Panc1 (cell line): ENCODE measurements around the gene RNASEH2B. TPM values are rescaled to one million over a fixed set of nuclear protein-coding genes. Genes with fewer than 3 reads are reported as not detected.

Experiments
- ATAC-seq: fragments of 200-7000 bp; cut with Tn5 transposase; 2 replicates; pipeline ENCODE4 v1.9.1; 2020; ENCODE audit warnings: mild to moderate bottlenecking, moderate library complexity
- BruUV-seq: library from RNA; stranded (reverse); fragments of 400-500 nt; replicated peaks from 2 replicates; lab custom pipeline; 2021; lab: Mats Ljungman, UMichigan
- CTCF ChIA-PET: fragments of 300-600 bp; sonication (Branson Sonifier 250); formaldehyde crosslinking; loops from one replicate; lab custom pipeline; 2022; ENCODE audit warnings: antibody characterized with exemption; lab: Charles Lee
- POLR2A ChIA-PET: fragments of 300-600 bp; sonication (Branson Sonifier 250); formaldehyde crosslinking; loops from one replicate; lab custom pipeline; 2022; ENCODE audit warnings: antibody characterized with exemption; lab: Charles Lee
- DNase-seq: peaks from one replicate; pipeline ENCODE4 v3.0.0-alpha.2; 2010; ENCODE audit warnings: low read depth, low spot score
- H3K27ac ChIP-seq: 2 replicates; pipeline ENCODE4 v1.5.1; 2011; ENCODE audit warnings: mild to moderate bottlenecking, low read length, inconsistent platforms
- H3K27me3 ChIP-seq: fragments of 200-500 bp; sonication (Bioruptor generic); 2 replicates; pipeline ENCODE4 v1.6.0; 2014; ENCODE audit warnings: low read length, inconsistent platforms; ENCODE audit not compliant: control insufficient read depth, insufficient read depth
- H3K36me3 ChIP-seq: fragments of 200-500 bp; sonication (Bioruptor generic); 2 replicates; pipeline ENCODE4 v1.5.1; 2014; ENCODE audit warnings: inconsistent platforms, mild to moderate bottlenecking, low read length, moderate library complexity; ENCODE audit not compliant: control insufficient read depth, insufficient read depth
- H3K4me1 ChIP-seq: 2 replicates; pipeline ENCODE4 v1.5.1; 2011; ENCODE audit warnings: inconsistent platforms, mild to moderate bottlenecking, low read length, moderate library complexity; ENCODE audit not compliant: control insufficient read depth, insufficient read depth
- H3K4me3 ChIP-seq, 2 experiments: 2 replicates each; pipeline ENCODE4 v1.5.1; 2011 to 2012; ENCODE audit warnings: low read depth in 2 of 2, low read length in 2 of 2, mild to moderate bottlenecking in 2 of 2, inconsistent platforms in 1 of 2, moderate library complexity in 1 of 2
- H3K9me3 ChIP-seq: fragments of 200-500 bp; sonication (Bioruptor generic); 2 replicates; pipeline ENCODE4 v1.5.1; 2014; ENCODE audit warnings: low read depth, mild to moderate bottlenecking, inconsistent platforms, low read length, moderate library complexity; ENCODE audit not compliant: control insufficient read depth, insufficient read depth
- POLR2AphosphoS5 ChIP-seq: IDR thresholded peaks from 2 replicates; pipeline ENCODE4 v1.6.1; 2012; ENCODE audit warnings: mild to moderate bottlenecking, low read depth, low read length, moderate library complexity
- SIN3A ChIP-seq: IDR thresholded peaks from 2 replicates; pipeline ENCODE4 v1.6.1; 2012; ENCODE audit warnings: low read depth, mild to moderate bottlenecking, low read length, moderate library complexity, borderline replicate concordance; ENCODE audit not compliant: insufficient read depth
- TCF7L2 ChIP-seq: IDR thresholded peaks from 2 replicates; pipeline ENCODE4 v1.6.1; 2011; ENCODE audit warnings: mild to moderate bottlenecking, low read depth, low read length, inconsistent platforms
- in situ Hi-C: cut with HindIII; loops from 2 replicates; pipeline ENCODE4 v1.10.0; 2016; ENCODE audit warnings: low sequenced_read_pairs, low pct_unique_long_range_greater_than_20kb
- intact Hi-C: fragments of 100-400 bp; cut with micrococcal nuclease; formaldehyde crosslinking; loops from one replicate; pipeline ENCODE4 v1.10.0; 2022; ENCODE audit not compliant: unreplicated experiment
- total RNA-seq: library from RNA; stranded (reverse); gene quantifications from one replicate; pipeline ENCODE4 v1.2.1, GENCODE V29; 2021; ENCODE audit not compliant: unreplicated experiment
- TF ChIP-seq, protein P1 (sequence below): fragments of 450-650 bp; IDR thresholded peaks from 2 replicates; pipeline ENCODE4 v1.5.1; 2017; ENCODE audit warnings: mild to moderate bottlenecking
- TF ChIP-seq, protein P2 (sequence below), 2 experiments: IDR thresholded peaks; 2 replicates each; pipeline ENCODE4 v1.6.1; 2011 to 2012; ENCODE audit warnings: low read depth in 2 of 2, control low read depth in 1 of 2, low read length in 1 of 2, mild to moderate bottlenecking in 1 of 2, moderate library complexity in 1 of 2; ENCODE audit not compliant: insufficient read depth in 1 of 2

RNASEH2B gene
- total RNA-seq, 1 experiment from 2014 or later = 37.8 TPM

DNA sequence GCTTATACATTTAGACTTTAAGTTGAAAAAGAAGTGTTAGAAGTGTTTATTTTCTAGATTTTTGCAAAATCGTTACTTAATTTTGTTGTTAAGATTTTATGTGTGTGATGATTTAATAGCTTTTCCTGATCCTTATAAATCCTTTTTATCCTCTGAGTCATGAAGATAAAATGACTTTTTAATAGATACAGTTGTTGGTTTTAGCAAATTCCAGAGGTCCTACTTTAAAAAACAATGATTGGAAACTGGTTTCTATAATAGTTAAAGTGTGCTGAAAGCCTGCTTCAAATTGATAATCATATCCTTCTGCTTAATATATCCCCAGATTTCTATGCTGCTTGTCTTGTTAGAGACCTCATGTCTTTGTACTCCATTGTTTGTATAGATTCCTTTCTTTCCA is 39.0 kb downstream of the RNASEH2B start:
- ChIA-PET POLR2A (no interaction called here), CTCF (no interaction called here)
- Histone ChIP-seq H3K36me3 (no peaks in the 10 kb centered on the region), H3K27ac (no peak overlapping the region), H3K9me3 (no peaks in the 10 kb centered on the region), H3K4me3 (no peak overlapping the region), H3K4me1 (no peaks in the 10 kb centered on the region), H3K27me3 (no peaks in the 10 kb centered on the region)
- DNase-seq = no peak
- in situ Hi-C loops (no loop called here), intact Hi-C loops (no loop called here)
- no peak for ATAC-seq
- TF ChIP-seq POLR2AphosphoS5 (no peak), TCF7L2 (no peak), SIN3A (no peak)
- TF ChIP-seq, protein P1, sequence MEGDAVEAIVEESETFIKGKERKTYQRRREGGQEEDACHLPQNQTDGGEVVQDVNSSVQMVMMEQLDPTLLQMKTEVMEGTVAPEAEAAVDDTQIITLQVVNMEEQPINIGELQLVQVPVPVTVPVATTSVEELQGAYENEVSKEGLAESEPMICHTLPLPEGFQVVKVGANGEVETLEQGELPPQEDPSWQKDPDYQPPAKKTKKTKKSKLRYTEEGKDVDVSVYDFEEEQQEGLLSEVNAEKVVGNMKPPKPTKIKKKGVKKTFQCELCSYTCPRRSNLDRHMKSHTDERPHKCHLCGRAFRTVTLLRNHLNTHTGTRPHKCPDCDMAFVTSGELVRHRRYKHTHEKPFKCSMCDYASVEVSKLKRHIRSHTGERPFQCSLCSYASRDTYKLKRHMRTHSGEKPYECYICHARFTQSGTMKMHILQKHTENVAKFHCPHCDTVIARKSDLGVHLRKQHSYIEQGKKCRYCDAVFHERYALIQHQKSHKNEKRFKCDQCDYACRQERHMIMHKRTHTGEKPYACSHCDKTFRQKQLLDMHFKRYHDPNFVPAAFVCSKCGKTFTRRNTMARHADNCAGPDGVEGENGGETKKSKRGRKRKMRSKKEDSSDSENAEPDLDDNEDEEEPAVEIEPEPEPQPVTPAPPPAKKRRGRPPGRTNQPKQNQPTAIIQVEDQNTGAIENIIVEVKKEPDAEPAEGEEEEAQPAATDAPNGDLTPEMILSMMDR = no peak
- TF ChIP-seq, protein P2, sequence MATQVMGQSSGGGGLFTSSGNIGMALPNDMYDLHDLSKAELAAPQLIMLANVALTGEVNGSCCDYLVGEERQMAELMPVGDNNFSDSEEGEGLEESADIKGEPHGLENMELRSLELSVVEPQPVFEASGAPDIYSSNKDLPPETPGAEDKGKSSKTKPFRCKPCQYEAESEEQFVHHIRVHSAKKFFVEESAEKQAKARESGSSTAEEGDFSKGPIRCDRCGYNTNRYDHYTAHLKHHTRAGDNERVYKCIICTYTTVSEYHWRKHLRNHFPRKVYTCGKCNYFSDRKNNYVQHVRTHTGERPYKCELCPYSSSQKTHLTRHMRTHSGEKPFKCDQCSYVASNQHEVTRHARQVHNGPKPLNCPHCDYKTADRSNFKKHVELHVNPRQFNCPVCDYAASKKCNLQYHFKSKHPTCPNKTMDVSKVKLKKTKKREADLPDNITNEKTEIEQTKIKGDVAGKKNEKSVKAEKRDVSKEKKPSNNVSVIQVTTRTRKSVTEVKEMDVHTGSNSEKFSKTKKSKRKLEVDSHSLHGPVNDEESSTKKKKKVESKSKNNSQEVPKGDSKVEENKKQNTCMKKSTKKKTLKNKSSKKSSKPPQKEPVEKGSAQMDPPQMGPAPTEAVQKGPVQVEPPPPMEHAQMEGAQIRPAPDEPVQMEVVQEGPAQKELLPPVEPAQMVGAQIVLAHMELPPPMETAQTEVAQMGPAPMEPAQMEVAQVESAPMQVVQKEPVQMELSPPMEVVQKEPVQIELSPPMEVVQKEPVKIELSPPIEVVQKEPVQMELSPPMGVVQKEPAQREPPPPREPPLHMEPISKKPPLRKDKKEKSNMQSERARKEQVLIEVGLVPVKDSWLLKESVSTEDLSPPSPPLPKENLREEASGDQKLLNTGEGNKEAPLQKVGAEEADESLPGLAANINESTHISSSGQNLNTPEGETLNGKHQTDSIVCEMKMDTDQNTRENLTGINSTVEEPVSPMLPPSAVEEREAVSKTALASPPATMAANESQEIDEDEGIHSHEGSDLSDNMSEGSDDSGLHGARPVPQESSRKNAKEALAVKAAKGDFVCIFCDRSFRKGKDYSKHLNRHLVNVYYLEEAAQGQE (IDR thresholded peaks at IDR 0.05; ENCODE audit: insufficient read depth in 1 of 2, low read depth in 2 of 2, low read length in 1 of 2) = no peak
- no TSS peak for BruUV-seq

DNA sequence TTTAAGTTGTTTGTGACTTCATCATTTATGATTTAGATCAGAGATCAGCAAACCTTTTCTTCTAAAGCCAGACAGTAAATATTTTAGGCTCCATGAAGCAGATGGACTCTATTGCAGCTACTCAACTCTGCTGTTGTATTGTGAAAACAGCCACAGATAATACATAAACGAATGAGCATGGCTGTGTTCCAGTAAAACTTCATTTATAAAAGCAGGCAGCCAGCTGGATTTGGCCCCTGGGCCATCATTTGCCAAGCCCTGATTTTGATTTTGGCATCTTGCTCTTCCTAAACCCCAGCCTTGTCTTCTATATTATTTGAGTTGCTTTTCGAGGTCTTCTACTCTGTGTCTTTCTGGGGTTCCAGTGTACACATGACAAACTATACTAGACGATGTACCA is 41.3 kb downstream of the RNASEH2B start:
- Histone ChIP-seq H3K4me3 (no peak overlapping the region), H3K36me3 (no peaks in the 10 kb centered on the region), H3K9me3 (no peaks in the 10 kb centered on the region), H3K27me3 (no peaks in the 10 kb centered on the region), H3K27ac (no peak overlapping the region), H3K4me1 (no peaks in the 10 kb centered on the region)
- no TSS peak for BruUV-seq
- DNase-seq (no peak), ATAC-seq (no peak)
- CTCF ChIA-PET = no interaction called here
- in situ Hi-C loops (no loop called here), intact Hi-C loops (no loop called here)
- TF ChIP-seq, protein P2 (IDR thresholded peaks at IDR 0.05; ENCODE audit: insufficient read depth in 1 of 2, low read depth in 2 of 2, low read length in 1 of 2) = no peak
- TF ChIP-seq POLR2AphosphoS5 (no peak), SIN3A (no peak), TCF7L2 (no peak)
- TF ChIP-seq, protein P1 = no peak
- POLR2A ChIA-PET = no interaction called here
